Germinal center (tissue), 1 donor: ENCODE measurements around the gene TRAP1.
"Not testable (repeated sequence)": the region's sequence is repeated elsewhere in the genome, so short reads cannot be mapped to it uniquely, and the experiment has no call there.

ENCODE experiments used
- DNase-seq: peaks from one replicate; pipeline ENCODE4 v3.0.0; 2012; ENCODE audit warnings: mixed read lengths, low spot score

The TRAP1 gene

GRCh38 chr16:3673676-3674377, 43.5 kb downstream of the TRAP1 start:
- no peak for DNase-seq

GRCh38 chr16:3673201-3673600, 44.1 kb downstream of the TRAP1 start:
- DNase-seq: no peak

- DNase-seq: no peak
Measured at GRCh38 chr16:3672571-3673041, 44.7 kb downstream of the TRAP1 start.

- DNase-seq: no peak
Measured at GRCh38 chr16:3671424-3671823, 45.9 kb downstream of the TRAP1 start.

- no peak for DNase-seq
Measured at GRCh38 chr16:3670711-3671110, 46.6 kb downstream of the TRAP1 start.

- DNase-seq: no peak
Measured at GRCh38 chr16:3669082-3669481, 48.2 kb downstream of the TRAP1 start.

GRCh38 chr16:3668626-3669025, 48.7 kb downstream of the TRAP1 start:
- DNase-seq: no peak

- DNase-seq: no peak
Measured at GRCh38 chr16:3665508-3665907, 51.8 kb downstream of the TRAP1 start.

- no peak for DNase-seq
Measured at GRCh38 chr16:3664187-3664896, 53.0 kb downstream of the TRAP1 start.

GRCh38 chr16:3662601-3663000, 54.7 kb downstream of the TRAP1 start:
- DNase-seq: no peak

GRCh38 chr16:3661922-3662321, 55.4 kb downstream of the TRAP1 start:
- DNase-seq: no peak

GRCh38 chr16:3661311-3661710, 56.0 kb downstream of the TRAP1 start:
- no peak for DNase-seq

GRCh38 chr16:3659251-3659650, 58.1 kb downstream of the TRAP1 start:
- no peak for DNase-seq

GRCh38 chr16:3656491-3657468, 60.5 kb downstream of the TRAP1 start:
- no peak for DNase-seq

GRCh38 chr16:3656160-3656490, 61.2 kb downstream of the TRAP1 start:
- not testable (repeated sequence) for DNase-seq

GRCh38 chr16:3655396-3656159, 61.7 kb downstream of the TRAP1 start:
- DNase-seq: no peak

GRCh38 chr16:3655030-3655395, 62.3 kb downstream of the TRAP1 start:
- DNase-seq: no peak

GRCh38 chr16:3654249-3654991, 62.9 kb downstream of the TRAP1 start, which contains the start of gene DNASE1:
DNASE1 (plus strand) TSS chr16:3654691; CDS start chr16:3655374, 683 bp downstream.
- peak; percentile 70 for DNase-seq

GRCh38 chr16:3652373-3653195, 64.7 kb downstream of the TRAP1 start:
- no peak for DNase-seq
